MG63 (cell line): ENCODE data around the gene TNFSF9. TPM values are rescaled to one million over a fixed set of nuclear protein-coding genes. Genes with fewer than 3 reads are reported as not detected.
"Not testable (repeated sequence)": the region's sequence is repeated elsewhere in the genome, so short reads cannot be mapped to it uniquely, and the experiment has no call there.

Source experiments
- DNase-seq: peaks from one replicate; pipeline ENCODE4 v3.0.0-alpha.2; 2020
- H3K27me3 ChIP-seq: fragments of 250-450 bp; sonication (Bioruptor Pico); 2 replicates; pipeline ENCODE4 v1.5.1; 2020; ENCODE audit warnings: mild to moderate bottlenecking, moderate library complexity
- H3K36me3 ChIP-seq: fragments of 250-450 bp; sonication (Bioruptor Pico); 2 replicates; pipeline ENCODE4 v1.5.1; 2020; ENCODE audit warnings: mild to moderate bottlenecking, moderate library complexity
- H3K4me3 ChIP-seq: fragments of 250-450 bp; sonication (Bioruptor Pico); 2 replicates; pipeline ENCODE4 v1.5.1; 2020; ENCODE audit warnings: mild to moderate bottlenecking, moderate library complexity
- H3K9me3 ChIP-seq: fragments of 250-450 bp; sonication (Bioruptor Pico); 2 replicates; pipeline ENCODE4 v1.5.1; 2020; ENCODE audit warnings: mild to moderate bottlenecking, moderate library complexity
- total RNA-seq: library from RNA; depleted of rRNA; stranded (reverse); fragments of >200 nt; shearing (Covaris generic); gene quantifications from 2 replicates; pipeline ENCODE4 v1.2.3, GENCODE V29; 2014; ENCODE audit warnings: low replicate concordance

Gene TNFSF9
- total RNA-seq, 1 experiment from 2014 or later = 4.5 TPM

DNA sequence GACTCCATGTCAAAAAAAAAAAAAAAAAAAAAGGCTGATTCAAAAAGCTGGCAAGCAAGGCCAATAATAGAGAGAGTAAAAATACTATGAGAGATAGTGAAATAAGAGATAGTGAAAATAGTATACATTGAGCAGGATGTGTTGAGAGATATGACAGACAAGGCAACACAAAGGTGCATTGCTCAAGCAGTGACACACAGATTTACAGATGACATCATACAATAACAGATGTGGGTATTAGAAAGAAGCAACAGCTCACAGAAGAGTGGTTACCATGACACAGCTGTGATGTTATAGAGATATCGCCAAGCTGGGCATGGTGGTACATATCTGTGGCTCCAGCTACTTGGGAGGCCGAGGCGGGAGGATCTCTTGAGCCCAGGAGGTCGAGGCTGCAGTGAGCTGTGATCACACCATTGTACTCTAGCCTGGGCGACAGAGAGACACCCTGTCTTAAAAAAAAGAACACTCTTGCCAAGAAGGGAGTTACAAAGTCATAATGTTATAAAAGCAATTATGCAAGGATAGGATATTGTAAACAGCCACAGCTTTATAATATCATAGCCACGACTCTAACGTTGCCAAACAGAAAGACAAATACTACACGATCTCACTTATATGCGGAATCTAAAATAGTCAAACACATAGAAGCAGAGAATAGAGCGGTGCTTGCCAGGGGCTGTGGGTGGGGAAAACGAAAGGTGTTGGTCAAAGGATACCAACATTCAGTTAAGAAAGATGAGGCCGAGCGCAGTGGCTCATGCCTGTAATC lies 10.3 kb downstream of the TNFSF9 start:
- no peak overlapping the region for H3K4me3 ChIP-seq
- no peaks in the 10 kb centered on the region for H3K9me3 ChIP-seq
- DNase-seq = no peak
- H3K27me3 ChIP-seq = no peaks in the 10 kb centered on the region
- H3K36me3 ChIP-seq = no peaks in the 10 kb centered on the region

DNA sequence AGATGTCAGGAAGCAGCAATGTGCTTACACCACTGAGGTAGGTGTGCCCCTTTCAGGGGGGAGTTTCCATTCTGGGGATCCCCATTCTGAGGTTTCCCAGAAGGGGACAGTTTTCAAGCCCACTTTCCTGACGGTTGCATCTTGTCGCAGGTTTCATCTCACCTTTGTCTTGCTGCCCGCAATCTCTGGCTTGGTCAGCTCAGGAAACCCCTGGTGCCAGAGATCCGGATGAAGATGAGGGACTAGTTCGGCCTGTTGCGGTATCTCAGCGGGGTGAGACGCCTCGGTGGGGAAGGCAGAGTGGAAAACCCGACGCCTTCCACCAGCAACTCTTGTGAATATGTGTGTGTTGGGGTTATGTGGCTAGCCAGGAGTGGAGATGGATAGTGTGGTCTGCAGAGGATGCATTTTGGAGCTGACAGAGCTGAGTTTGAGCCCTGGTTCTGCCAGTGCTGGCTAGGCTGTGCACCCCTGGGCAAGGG lies 13.1 kb downstream of the TNFSF9 start:
- Histone ChIP-seq H3K4me3 (no peak overlapping the region), H3K27me3 (no peaks in the 10 kb centered on the region), H3K36me3 (no peaks in the 10 kb centered on the region), H3K9me3 (no peaks in the 10 kb centered on the region)
- DNase-seq = no peak

DNA sequence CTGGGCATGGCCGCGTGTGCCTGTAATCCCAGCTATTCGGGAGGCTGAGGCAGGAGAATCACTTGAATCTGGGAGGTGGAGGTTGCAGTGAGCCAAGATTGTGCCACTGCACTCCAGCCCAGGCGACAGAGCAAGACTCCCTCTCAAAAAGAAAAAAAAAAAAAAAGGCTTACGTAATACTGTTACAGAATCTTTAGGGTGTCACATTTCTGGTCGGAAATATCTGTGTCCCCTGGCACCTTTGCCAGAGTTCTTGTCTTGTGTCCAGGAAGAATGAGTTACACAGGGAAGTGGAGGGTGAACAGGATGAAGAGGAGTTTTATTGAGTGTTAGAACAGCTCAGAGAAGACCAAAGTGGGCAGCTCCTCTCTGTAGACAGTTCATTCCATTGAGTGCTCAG lies 19.9 kb downstream of the TNFSF9 start:
- H3K27me3 ChIP-seq, H3K4me3 ChIP-seq, DNase-seq, H3K36me3 ChIP-seq, H3K9me3 ChIP-seq: not testable (repeated sequence)

DNA sequence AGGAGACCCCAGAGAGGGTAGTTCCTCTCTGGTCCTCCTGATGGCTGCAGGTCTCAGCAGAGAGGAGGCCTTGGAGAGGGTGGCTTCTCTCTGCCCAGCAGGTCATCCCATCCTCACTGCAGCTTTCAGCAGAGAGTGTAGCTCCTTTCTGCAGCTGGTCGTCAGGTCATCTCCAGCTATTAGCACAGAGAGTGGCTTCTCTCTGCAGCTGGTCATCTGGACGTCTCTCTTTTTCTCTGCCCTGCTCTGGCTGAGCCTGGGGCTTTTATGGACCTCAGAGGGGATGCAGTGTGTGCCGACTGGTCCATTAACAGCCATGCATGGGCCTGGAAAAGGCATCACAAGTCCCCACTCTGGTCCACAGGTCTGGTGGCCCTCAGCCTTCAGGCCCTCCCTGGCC lies 20.3 kb downstream of the TNFSF9 start:
- Histone ChIP-seq H3K9me3 (no peaks in the 10 kb centered on the region), H3K4me3 (no peak overlapping the region), H3K27me3 (no peaks in the 10 kb centered on the region), H3K36me3 (no peaks in the 10 kb centered on the region)
- no peak for DNase-seq

DNA sequence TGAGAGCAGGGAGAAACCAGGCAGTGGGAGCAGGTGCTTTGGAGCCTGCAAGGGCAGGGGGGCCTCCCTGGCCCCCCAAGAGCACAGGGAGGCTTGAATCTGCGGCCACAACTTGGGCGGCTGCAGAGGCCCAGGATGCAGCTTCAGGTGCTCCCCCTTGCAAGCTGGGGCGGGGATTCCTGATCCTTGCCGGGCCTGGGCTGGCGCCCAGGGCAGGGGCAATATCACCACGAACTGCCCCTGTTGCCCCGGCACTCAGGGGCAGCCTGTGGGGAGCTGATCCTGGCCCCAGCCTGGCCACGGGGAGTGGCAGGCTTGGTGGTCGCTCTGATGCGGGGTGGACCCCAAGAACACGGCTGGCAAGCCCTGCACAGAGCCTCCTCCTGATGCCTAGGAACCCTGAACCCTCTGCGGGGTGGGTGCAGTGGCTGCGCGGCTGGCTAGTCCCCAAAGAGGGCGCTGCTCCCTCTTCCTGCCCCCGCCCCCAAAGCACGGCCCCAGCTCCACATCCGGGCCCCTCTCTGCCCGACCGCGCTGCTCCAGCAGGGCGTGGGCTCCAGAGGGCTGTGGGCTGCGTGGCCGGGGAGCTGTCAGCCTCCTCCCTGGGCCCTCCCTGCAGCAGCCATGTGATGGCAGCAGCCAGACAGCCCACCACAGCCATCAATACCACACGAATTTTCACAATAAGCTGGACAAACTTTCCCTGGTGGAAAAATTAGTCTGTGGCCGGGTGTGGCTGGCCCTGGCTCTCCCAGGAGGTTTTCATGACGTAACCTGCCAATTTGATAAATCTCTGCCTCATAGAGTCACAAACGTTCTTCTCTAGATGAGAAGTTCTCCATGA lies 21.0 kb downstream of the TNFSF9 start:
- DNase-seq = no peak
- Histone ChIP-seq H3K36me3 (no peaks in the 10 kb centered on the region), H3K27me3 (no peaks in the 10 kb centered on the region), H3K4me3 (no peak overlapping the region), H3K9me3 (no peaks in the 10 kb centered on the region)

DNA sequence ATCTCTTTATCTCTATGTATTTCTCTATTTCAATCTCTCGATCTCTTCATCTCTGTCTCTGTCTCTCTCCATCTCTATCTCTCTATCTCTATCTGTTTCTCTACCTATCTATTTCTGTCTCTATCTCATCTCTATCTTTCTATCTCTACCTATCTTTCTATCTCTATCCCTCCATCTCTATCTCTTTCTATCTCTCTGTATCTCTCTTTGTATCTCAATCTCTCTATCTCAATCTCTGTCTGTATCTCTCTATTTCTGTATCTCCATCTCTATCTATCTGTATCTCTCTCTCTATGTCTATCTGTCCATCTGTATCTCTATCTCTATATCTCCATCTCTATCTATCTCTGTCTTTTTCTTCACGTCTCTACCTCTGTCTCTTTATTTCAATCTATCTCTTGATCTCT lies 25.2 kb downstream of the TNFSF9 start:
- H3K4me3 ChIP-seq = no peak overlapping the region
- H3K36me3 ChIP-seq = no peaks in the 10 kb centered on the region
- no peaks in the 10 kb centered on the region for H3K9me3 ChIP-seq
- no peak for DNase-seq
- H3K27me3 ChIP-seq = no peaks in the 10 kb centered on the region

DNA sequence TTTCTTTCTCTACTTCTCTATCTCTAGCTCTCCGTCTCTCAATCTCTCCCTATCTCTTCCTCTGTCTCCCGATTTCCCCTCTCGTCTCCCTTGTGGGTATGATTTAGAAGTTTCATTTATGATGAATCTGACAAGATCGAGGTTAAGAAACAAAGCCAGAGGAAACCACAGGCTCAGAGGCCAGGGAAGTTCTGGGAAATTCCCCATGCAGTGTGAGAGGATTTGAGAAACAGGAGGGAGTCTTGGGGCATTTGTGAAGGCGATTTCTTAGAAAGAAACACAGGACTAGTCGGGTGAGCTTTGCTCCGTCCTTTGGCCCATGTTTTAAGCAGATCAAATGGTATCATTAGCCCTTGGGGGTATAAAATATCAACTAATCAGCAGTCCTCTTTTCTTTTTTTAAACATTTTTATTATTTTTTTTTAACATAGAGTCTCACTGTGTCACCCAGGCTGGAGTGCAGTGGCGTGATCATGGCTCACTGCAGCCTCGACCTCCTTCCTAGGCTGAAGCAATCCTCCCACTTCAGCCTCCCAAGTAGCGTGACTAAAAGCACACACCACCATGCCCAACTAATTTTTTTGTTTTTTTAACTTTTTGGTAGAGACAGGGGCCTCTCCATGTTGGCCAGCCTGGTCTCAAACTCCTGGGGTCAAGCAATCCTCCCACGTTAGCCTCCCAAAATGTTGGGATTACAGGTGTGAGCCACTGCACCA lies 25.8 kb downstream of the TNFSF9 start:
- Histone ChIP-seq H3K9me3 (no peaks in the 10 kb centered on the region), H3K4me3 (no peak overlapping the region), H3K27me3 (no peaks in the 10 kb centered on the region), H3K36me3 (no peaks in the 10 kb centered on the region)
- no peak for DNase-seq

DNA sequence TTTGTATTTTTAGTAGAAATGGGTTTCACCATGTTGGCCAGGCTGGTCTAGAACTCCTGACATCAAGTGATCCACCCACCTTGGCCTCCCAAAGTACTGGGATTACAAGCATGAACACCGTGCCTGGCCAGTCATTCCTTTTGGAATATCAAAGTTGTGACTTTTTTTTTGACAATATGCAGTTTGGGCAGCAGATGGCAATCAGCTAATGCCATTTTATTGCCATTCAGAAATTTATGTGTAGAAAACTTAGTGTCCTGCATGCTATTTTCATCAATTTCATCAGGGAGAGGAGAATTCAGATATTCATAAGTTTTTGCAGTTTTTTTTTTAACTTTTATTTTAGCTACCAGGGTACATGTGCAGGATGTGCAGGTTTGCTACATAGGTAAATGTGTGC lies 31.6 kb downstream of the TNFSF9 start:
- H3K27me3 ChIP-seq, H3K36me3 ChIP-seq, H3K9me3 ChIP-seq, H3K4me3 ChIP-seq, DNase-seq: not testable (repeated sequence)

DNA sequence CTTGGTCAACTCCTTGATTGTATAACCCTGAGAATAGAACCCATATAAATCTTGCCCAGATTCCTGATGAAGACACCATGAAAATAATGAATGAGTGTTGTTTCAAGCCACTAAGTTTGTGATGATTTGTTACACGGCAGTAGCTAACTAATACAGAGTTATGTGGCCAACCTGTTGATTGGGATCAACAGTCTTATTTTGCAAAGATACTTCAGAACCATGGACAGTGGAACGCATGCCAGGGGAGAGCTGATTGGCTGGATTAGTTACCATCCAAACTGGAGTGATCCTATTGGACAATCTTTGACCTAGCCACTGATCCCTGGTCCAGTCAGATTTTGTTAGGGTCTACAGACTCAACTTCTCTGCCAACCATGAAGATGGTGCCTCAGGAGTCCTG lies 33.6 kb downstream of the TNFSF9 start:
- no peak for DNase-seq
- no peak overlapping the region for H3K4me3 ChIP-seq
- 0 out of 2 replicates have a peak, but pooled peaks cover 3% of the 10 kb centered on the region for H3K9me3 ChIP-seq
- no peaks in the 10 kb centered on the region for H3K36me3 ChIP-seq
- no peaks in the 10 kb centered on the region for H3K27me3 ChIP-seq

DNA sequence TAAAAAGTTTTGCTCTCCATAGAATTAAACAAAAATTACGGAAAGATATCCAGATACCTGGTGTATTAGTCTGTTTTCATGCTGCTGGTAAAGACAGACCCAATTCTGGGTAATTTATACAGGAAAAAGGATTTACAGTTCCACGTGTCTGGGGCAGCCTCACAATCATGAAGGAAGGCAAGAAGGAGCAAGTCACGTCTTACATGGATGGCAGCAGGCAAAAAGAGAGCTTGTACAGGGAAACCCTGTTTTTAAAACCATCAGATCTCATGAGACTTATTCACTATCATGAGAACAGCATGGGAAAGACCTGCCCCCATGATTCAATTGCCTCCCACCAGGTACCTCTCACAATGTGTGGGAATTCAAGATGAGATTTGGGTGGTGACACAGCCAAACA lies 35.9 kb downstream of the TNFSF9 start:
- not testable (repeated sequence) for H3K36me3 ChIP-seq, DNase-seq

DNA sequence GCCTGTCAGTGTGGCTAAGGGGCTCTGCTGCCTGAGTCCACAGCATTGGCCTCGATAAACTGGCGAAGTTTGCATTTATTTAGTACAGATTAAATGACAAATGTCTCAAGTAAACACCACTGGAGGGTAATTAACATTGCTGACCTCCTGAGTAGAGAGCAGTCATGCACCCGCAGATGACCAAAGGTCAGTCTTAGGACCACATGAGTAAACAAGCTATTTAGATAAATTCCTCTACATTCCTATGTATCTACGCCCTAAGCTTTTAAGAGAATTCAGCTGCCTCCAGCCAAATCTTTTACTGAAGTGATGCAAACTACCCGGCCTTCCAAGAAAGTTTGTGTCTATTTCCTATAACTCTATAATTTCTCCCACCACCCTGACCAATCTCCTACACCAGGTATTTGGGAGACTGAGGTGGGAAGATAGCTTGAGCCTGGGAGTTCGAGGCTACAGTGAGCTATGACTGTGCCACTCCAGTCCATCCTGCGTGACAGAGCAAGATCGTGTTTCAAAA lies 37.2 kb downstream of the TNFSF9 start:
- Histone ChIP-seq H3K4me3 (no peak overlapping the region), H3K9me3 (peaks cover 3% of the 10 kb centered on the region; the same call in 1 of the 2 replicates), H3K27me3 (no peaks in the 10 kb centered on the region), H3K36me3 (no peaks in the 10 kb centered on the region)
- peak; percentile 54 for DNase-seq

More for the DNA sequence above, 35.9 kb downstream of the TNFSF9 start:
- not testable (repeated sequence) for H3K4me3 ChIP-seq, H3K9me3 ChIP-seq, H3K27me3 ChIP-seq

DNA sequence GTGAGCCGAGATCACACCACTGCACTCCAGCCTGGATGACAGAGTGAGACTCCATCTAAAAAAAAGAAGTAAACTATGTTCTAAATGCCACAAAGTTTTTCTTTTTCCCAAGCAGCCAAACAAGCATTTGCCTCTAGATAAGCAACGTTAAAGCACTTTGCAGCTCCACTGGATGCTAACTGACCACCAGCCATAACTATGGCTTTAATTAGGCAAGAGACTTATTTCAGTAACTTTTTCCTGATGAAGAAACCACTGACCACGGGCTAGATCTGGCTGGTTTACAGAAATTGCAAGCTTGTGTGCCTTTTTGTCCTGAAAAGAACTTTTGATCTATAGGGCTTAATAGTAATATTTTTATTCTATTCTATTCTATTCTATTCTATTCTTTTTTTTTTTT lies 38.0 kb downstream of the TNFSF9 start:
- Histone ChIP-seq H3K9me3 (peaks cover 3% of the 10 kb centered on the region; the same call in 1 of the 2 replicates), H3K4me3 (no peak overlapping the region), H3K36me3 (no peaks in the 10 kb centered on the region), H3K27me3 (no peaks in the 10 kb centered on the region)
- no peak for DNase-seq

DNA sequence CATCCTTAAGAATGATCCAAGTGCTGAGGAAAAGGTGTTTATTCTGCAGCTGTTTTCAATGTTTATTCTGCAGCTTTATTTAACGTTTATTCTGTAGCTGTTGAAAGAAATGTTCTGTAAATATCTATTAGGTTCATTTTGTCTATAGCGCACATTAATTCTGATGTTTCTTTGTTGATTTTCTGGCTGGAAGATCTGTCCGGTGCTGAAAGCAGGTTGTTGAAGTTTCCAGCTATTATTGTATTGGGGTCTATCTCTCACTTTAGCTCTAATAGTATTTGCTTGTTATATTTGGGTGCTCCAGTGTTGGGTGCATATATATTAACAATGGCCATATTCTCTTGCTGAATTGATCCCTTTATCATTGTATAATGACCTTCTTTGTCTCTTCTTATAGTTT lies 39.9 kb downstream of the TNFSF9 start:
- H3K27me3 ChIP-seq = no peaks in the 10 kb centered on the region
- H3K9me3 ChIP-seq = peaks cover 3% of the 10 kb centered on the region; the same call in 1 of the 2 replicates
- no peak overlapping the region for H3K4me3 ChIP-seq
- DNase-seq = no peak
- no peaks in the 10 kb centered on the region for H3K36me3 ChIP-seq

DNA sequence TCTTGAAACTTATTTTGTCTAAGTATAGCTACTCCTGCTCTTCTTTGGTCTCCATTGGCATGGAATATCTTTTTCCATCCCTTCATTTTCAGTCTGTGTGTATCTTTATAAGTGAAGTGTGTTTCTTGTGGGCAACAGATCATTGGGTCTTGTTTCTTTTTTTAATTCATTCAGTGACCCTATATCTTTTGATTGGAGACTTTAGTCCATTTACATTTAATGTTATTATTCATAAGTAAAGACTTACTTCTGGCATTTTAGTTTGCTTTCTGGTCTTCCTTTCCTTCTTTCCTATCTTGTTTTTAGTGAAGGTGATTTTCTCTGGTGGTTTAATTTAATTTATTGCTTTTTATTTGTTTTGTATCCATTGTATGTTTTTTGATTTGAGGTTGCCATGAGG lies 40.3 kb downstream of the TNFSF9 start:
- no peaks in the 10 kb centered on the region for H3K27me3 ChIP-seq
- peaks cover 3% of the 10 kb centered on the region; the same call in 1 of the 2 replicates for H3K9me3 ChIP-seq
- DNase-seq = no peak
- no peak overlapping the region for H3K4me3 ChIP-seq
- no peaks in the 10 kb centered on the region for H3K36me3 ChIP-seq

DNA sequence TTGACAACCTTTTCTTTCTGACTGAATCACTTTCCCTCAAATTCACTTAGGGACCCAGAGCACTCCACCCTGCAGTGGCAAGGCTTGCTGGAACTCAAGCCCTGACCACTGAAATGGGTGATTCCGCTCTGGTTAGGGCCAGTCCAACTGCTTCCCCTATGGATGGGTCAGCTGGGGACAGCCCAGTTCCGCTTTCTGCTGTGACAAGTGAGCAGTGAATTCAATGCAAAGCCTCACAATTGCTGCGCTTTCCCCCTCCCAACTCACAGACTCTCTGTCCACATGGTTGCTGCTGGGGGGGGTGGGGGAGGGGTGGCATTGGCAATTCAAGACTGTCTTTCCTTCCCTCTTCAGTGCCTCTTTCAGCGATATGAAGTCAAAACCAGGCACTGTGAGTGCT lies 41.4 kb downstream of the TNFSF9 start:
- DNase-seq = no peak
- H3K9me3 ChIP-seq = peaks cover 1% of the 10 kb centered on the region; the same call in 1 of the 2 replicates

DNA sequence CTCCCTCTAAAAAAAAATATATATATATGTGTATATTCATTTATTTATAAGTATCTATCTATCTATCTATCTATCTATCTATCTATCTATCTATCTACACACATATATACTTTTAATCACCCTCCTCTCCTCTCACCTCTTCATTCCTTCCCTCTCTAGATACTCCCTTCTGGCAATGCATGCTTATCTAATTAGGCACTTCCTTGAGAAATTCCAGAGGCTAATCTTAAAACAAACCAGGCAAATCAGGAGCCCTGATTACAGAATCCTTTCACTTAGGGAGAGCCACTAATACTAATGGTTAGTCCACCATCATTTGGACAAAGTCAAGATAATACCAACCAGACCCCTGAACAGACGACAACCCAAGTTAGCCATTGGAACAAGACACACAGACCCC lies 42.5 kb downstream of the TNFSF9 start:
- Histone ChIP-seq H3K27me3 (no peaks in the 10 kb centered on the region), H3K4me3 (no peak overlapping the region), H3K9me3 (no peaks in the 10 kb centered on the region; the same call in 1 of the 2 replicates), H3K36me3 (no peaks in the 10 kb centered on the region)
- no peak for DNase-seq

More for the DNA sequence above, 41.4 kb downstream of the TNFSF9 start:
- no peak overlapping the region for H3K4me3 ChIP-seq
- H3K27me3 ChIP-seq = no peaks in the 10 kb centered on the region
- no peaks in the 10 kb centered on the region for H3K36me3 ChIP-seq
